Body of pancreas (tissue), 4 donors: ENCODE results near the gene CLDN11.

ENCODE experiments used
- POLR2A ChIP-seq, 3 donors: fragments of 450-650 bp; IDR thresholded peaks; one replicate each; pipeline ENCODE4 v1.6.1; 2016; ENCODE audit warnings: antibody characterized with exemption in 3 of 3, mild to moderate bottlenecking in 2 of 3
- TF ChIP-seq, protein P1 (sequence below), 7 experiments: fragments of 450-650 bp in 4 of 7; fragments of 200-600 bp in 3 of 7; sonication (generic) in 3 of 7; IDR thresholded peaks; one replicate each; pipeline ENCODE4 v1.5.1; 2016 to 2019; ENCODE audit warnings: antibody characterized with exemption in 7 of 7

DNA sequence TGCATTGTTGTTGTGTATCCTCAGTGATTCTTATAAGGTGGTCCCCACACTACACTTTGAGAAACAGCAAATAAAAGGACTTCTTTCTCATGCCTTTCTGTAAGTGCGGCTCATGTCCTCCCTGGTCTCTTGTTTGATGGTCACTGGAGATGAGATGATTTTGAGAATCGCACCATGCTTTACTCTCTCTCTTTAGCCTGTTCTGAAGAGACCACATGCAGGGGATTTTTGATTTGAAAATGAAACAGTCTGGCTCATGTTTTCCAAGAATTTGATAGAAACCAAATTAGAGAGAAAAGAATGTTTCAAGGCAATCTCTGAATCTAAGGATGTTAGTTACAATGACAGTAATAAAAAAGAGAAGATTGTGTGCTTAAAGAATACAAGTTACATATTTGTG is 18.0 kb downstream of the CLDN11 start:
- TF ChIP-seq POLR2A (IDR thresholded peaks at IDR 0.05) = no peak
- TF ChIP-seq, protein P1, sequence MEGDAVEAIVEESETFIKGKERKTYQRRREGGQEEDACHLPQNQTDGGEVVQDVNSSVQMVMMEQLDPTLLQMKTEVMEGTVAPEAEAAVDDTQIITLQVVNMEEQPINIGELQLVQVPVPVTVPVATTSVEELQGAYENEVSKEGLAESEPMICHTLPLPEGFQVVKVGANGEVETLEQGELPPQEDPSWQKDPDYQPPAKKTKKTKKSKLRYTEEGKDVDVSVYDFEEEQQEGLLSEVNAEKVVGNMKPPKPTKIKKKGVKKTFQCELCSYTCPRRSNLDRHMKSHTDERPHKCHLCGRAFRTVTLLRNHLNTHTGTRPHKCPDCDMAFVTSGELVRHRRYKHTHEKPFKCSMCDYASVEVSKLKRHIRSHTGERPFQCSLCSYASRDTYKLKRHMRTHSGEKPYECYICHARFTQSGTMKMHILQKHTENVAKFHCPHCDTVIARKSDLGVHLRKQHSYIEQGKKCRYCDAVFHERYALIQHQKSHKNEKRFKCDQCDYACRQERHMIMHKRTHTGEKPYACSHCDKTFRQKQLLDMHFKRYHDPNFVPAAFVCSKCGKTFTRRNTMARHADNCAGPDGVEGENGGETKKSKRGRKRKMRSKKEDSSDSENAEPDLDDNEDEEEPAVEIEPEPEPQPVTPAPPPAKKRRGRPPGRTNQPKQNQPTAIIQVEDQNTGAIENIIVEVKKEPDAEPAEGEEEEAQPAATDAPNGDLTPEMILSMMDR (IDR thresholded peaks at IDR 0.05) = no peak
